ENCODE results near the gene ZBTB7C. TPM values are rescaled to one million over a fixed set of nuclear protein-coding genes. Genes with fewer than 3 reads are reported as not detected.

The ZBTB7C gene
- polyA plus RNA-seq, 1 of the 3 experiments (the other 2 are of a cell fraction): 0.05 TPM

- H3K4me3 ChIP-seq (ENCODE audit: low read depth in 2 of 2, low read length in 1 of 2): no peak overlapping the region
- peaks cover 0 to 20% of the 10 kb centered on the region in 2 experiments; a peak in 2 of 4 replicates for H3K4me1 ChIP-seq (ENCODE audit: control insufficient read depth in 1 of 2, insufficient read depth in 2 of 2, low read depth in 1 of 2, low read length in 1 of 2)
- H3K36me3 ChIP-seq (replicated peaks in 1 of 2; ENCODE audit: control insufficient read depth in 1 of 2, insufficient read depth in 2 of 2, low read length in 1 of 2): no peaks in the 10 kb centered on the region
- no peak for DNase-seq
- peak overlapping the region in 1 of 2 experiments; percentile 73; a peak in 1 of 4 replicates for H3K27ac ChIP-seq (ENCODE audit: low read depth in 2 of 2, low read length in 1 of 2)
- ChIA-PET CTCF (interaction anchor here (0.8 to 1.5 kb wide), 4 partner anchors 20 to 347 kb away, joined by 3 read pairs; no protein-coding TSS in a partner anchor), POLR2A (no interaction called here)
- no peak overlapping the region for H3K4me2 ChIP-seq
- H4K20me1 ChIP-seq (ENCODE audit: insufficient read depth): no peaks in the 10 kb centered on the region
- H3K9me2 ChIP-seq: no peaks in the 10 kb centered on the region
- no peaks in the 10 kb centered on the region for H3F3A ChIP-seq (replicated peaks; ENCODE audit: insufficient read depth)
- H3K79me2 ChIP-seq (ENCODE audit: insufficient read depth): no peaks in the 10 kb centered on the region
- no peaks in the 10 kb centered on the region for H3K9me3 ChIP-seq
- no peak overlapping the region for H2AFZ ChIP-seq (ENCODE audit: low read depth)
- no peak overlapping the region for H3K9ac ChIP-seq
- whole genome bisulfite sequencing (ENCODE audit: low lambda C conversion rate): 23% methylated on average over 8 of the region's 8 CpGs
- 0 out of 2 replicates have a peak, but pooled peaks have one; percentile 13 for TF ChIP-seq GATA2 (CRISPR knock-in tag; IDR thresholded peaks at IDR 0.05)
- TF ChIP-seq CHD2 (IDR thresholded peaks at IDR 0.05; ENCODE audit: low read length, partially characterized antibody): peak; percentile 11
- TF ChIP-seq ZBTB33 (IDR thresholded peaks at IDR 0.05; ENCODE audit: borderline replicate concordance, low read depth): no peak
- TF ChIP-seq FOSL2 (IDR thresholded peaks at IDR 0.05; ENCODE audit: borderline replicate concordance, low read depth): no peak
- no peak for TF ChIP-seq POLR2AphosphoS5 (IDR thresholded peaks at IDR 0.05; ENCODE audit: low read depth, low read length)
- TF ChIP-seq FOXJ3 (CRISPR knock-in tag; IDR thresholded peaks at IDR 0.05): no peak
- TF ChIP-seq CTCF (IDR thresholded peaks at IDR 0.05): no peak
- H3K27me3 ChIP-seq (ENCODE audit: insufficient read depth): peaks cover 12% of the 10 kb centered on the region; the same call in 1 of the 2 replicates
Observed at GRCh38 chr18:48099481-48100164, 309.6 kb downstream of the ZBTB7C start.

GRCh38 chr18:48098538-48098937 is 310.6 kb downstream of the ZBTB7C start:
- Histone ChIP-seq H3K9me2 (no peaks in the 10 kb centered on the region), H3K27ac (ENCODE audit: low read depth in 2 of 2, low read length in 1 of 2) (no peak overlapping the region), H3K27me3 (ENCODE audit: insufficient read depth) (peaks cover 9% of the 10 kb centered on the region; the same call in 1 of the 2 replicates), H4K20me1 (ENCODE audit: insufficient read depth) (no peaks in the 10 kb centered on the region), H3K9ac (no peak overlapping the region), H3F3A (replicated peaks; ENCODE audit: insufficient read depth) (no peaks in the 10 kb centered on the region), H3K4me1 (ENCODE audit: control insufficient read depth in 1 of 2, insufficient read depth in 2 of 2, low read depth in 1 of 2, low read length in 1 of 2) (peaks cover 0 to 19% of the 10 kb centered on the region in 2 experiments; a peak in 2 of 4 replicates), H3K4me3 (ENCODE audit: low read depth in 2 of 2, low read length in 1 of 2) (no peak overlapping the region), H3K36me3 (replicated peaks in 1 of 2; ENCODE audit: control insufficient read depth in 1 of 2, insufficient read depth in 2 of 2, low read length in 1 of 2) (no peaks in the 10 kb centered on the region), H3K9me3 (no peaks in the 10 kb centered on the region), H3K79me2 (ENCODE audit: insufficient read depth) (no peaks in the 10 kb centered on the region), H2AFZ (ENCODE audit: low read depth) (no peak overlapping the region), H3K4me2 (no peak overlapping the region)
- 77% methylated on average over 6 of the region's 6 CpGs for WGBS (ENCODE audit: low lambda C conversion rate)
- peak; percentile 39; the same call in 1 of the 2 replicates for TF ChIP-seq USF1 (IDR thresholded peaks at IDR 0.05; ENCODE audit: borderline replicate concordance, low read depth)
- TF ChIP-seq TEAD4 (IDR thresholded peaks at IDR 0.05; ENCODE audit: borderline replicate concordance, insufficient read depth): no peak
- no peak for TF ChIP-seq NFIC (IDR thresholded peaks at IDR 0.05; ENCODE audit: borderline replicate concordance)
- ChIA-PET POLR2A (no interaction called here), CTCF (no interaction called here)
- no peak for DNase-seq

Measured in SK-N-SH (cell line).